Measurements from ENCODE around the gene HK2. TPM values are rescaled to one million over a fixed set of nuclear protein-coding genes. Genes with fewer than 3 reads are reported as not detected.

HK2 gene
- total RNA-seq, 1 donor from 2014 or later: 27.6 TPM

- H3K4me1 Mint-ChIP-seq (ENCODE audit: unreplicated experiment): no peaks in the 10 kb centered on the region
These were observed 90.7 kb downstream of the HK2 start for GRCh38 chr2:74924463-74925265.

DNA sequence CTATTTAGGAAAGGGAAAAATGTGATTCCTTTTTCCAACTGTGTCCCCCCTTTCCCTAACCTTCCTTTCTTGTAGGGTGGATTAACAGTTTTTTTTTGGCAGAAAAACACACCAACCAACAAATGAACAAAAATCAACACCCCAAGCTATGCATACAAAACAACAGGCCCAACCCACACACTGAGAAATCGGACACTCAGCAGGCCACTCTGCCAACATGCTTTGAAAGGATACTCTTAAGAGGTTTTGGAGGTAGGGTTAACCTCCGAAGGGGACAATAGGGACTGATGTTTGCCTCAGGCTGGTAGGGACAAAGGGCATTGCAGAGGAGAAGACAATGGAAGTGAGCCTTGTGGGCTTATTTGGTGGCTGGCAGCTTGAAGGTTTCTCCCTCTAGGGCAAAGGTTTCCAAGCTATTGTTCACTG is 91.4 kb downstream of the HK2 start:
- Mint-ChIP-seq H3K36me3 (no peaks in the 10 kb centered on the region), H3K27me3 (peaks cover 6% of the 10 kb centered on the region), H3K4me1 (ENCODE audit: unreplicated experiment) (no peaks in the 10 kb centered on the region), H3K4me3 (no peak overlapping the region), H3K9me3 (no peaks in the 10 kb centered on the region), H3K27ac (no peak overlapping the region)
- no peak for DNase-seq (ENCODE audit: extremely low spot score, unreplicated experiment)
- TF ChIP-seq, protein P1, sequence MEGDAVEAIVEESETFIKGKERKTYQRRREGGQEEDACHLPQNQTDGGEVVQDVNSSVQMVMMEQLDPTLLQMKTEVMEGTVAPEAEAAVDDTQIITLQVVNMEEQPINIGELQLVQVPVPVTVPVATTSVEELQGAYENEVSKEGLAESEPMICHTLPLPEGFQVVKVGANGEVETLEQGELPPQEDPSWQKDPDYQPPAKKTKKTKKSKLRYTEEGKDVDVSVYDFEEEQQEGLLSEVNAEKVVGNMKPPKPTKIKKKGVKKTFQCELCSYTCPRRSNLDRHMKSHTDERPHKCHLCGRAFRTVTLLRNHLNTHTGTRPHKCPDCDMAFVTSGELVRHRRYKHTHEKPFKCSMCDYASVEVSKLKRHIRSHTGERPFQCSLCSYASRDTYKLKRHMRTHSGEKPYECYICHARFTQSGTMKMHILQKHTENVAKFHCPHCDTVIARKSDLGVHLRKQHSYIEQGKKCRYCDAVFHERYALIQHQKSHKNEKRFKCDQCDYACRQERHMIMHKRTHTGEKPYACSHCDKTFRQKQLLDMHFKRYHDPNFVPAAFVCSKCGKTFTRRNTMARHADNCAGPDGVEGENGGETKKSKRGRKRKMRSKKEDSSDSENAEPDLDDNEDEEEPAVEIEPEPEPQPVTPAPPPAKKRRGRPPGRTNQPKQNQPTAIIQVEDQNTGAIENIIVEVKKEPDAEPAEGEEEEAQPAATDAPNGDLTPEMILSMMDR (conservative IDR thresholded peaks at IDR 0.05): no peak

More at GRCh38 chr2:74924463-74925265, 90.7 kb downstream of the HK2 start:
- no peak overlapping the region for H3K4me3 Mint-ChIP-seq
- H3K36me3 Mint-ChIP-seq: no peaks in the 10 kb centered on the region
- H3K27me3 Mint-ChIP-seq: peaks cover 6% of the 10 kb centered on the region
- TF ChIP-seq, protein P1 (conservative IDR thresholded peaks at IDR 0.05): no peak
- DNase-seq (ENCODE audit: extremely low spot score, unreplicated experiment): no peak
- H3K27ac Mint-ChIP-seq: no peak overlapping the region
- H3K9me3 Mint-ChIP-seq: no peaks in the 10 kb centered on the region

- no peaks in the 10 kb centered on the region for H3K9me3 Mint-ChIP-seq
- no peak for DNase-seq (ENCODE audit: extremely low spot score, unreplicated experiment)
- H3K4me3 Mint-ChIP-seq: no peak overlapping the region
- no peaks in the 10 kb centered on the region for H3K36me3 Mint-ChIP-seq
- TF ChIP-seq, protein P1 (conservative IDR thresholded peaks at IDR 0.05): no peak
- H3K27me3 Mint-ChIP-seq: no peaks in the 10 kb centered on the region
- H3K4me1 Mint-ChIP-seq (ENCODE audit: unreplicated experiment): no peaks in the 10 kb centered on the region
- H3K27ac Mint-ChIP-seq: no peak overlapping the region
These were observed 93.7 kb downstream of the HK2 start for GRCh38 chr2:74927621-74928020.

- Mint-ChIP-seq H3K27me3 (no peaks in the 10 kb centered on the region), H3K27ac (no peak overlapping the region), H3K4me1 (ENCODE audit: unreplicated experiment) (no peaks in the 10 kb centered on the region), H3K36me3 (no peaks in the 10 kb centered on the region), H3K9me3 (no peaks in the 10 kb centered on the region), H3K4me3 (no peak overlapping the region)
- TF ChIP-seq, protein P1 (conservative IDR thresholded peaks at IDR 0.05): no peak
- DNase-seq (ENCODE audit: extremely low spot score, unreplicated experiment): no peak
These were observed 97.0 kb downstream of the HK2 start for GRCh38 chr2:74930811-74931486.

GRCh38 chr2:74931940-74932339 is 98.0 kb downstream of the HK2 start:
- TF ChIP-seq, protein P1 (conservative IDR thresholded peaks at IDR 0.05): no peak
- no peaks in the 10 kb centered on the region for H3K4me1 Mint-ChIP-seq (ENCODE audit: unreplicated experiment)
- H3K36me3 Mint-ChIP-seq: no peaks in the 10 kb centered on the region

More at GRCh38 chr2:74931940-74932339, 98.0 kb downstream of the HK2 start:
- Mint-ChIP-seq H3K27ac (no peak overlapping the region), H3K27me3 (no peaks in the 10 kb centered on the region), H3K4me3 (no peak overlapping the region), H3K9me3 (no peaks in the 10 kb centered on the region)
- DNase-seq (ENCODE audit: extremely low spot score, unreplicated experiment): no peak

All from type B pancreatic cell (in vitro differentiated cells).